Osteoblast (primary cell): ENCODE measurements around the gene GASK1A. TPM values are rescaled to one million over a fixed set of nuclear protein-coding genes. Genes with fewer than 3 reads are reported as not detected.

Experiments
- DNase-seq: peaks from one replicate; pipeline ENCODE4 v3.0.0; 2011; ENCODE audit warnings: low spot score, mixed read lengths; ENCODE audit not compliant: insufficient read length; ENCODE audit errors: missing footprints
- H2AFZ ChIP-seq: 2 replicates; pipeline ENCODE4 v1.6.0; 2011; ENCODE audit warnings: mild to moderate bottlenecking, low read length
- H3K27ac ChIP-seq: 2 replicates; pipeline ENCODE4 v1.5.1; 2011; ENCODE audit warnings: mild to moderate bottlenecking, low read depth, low read length, moderate library complexity
- H3K27me3 ChIP-seq: 2 replicates; pipeline ENCODE4 v1.6.0; 2012; ENCODE audit warnings: mild to moderate bottlenecking, control low read depth, inconsistent platforms, low read length, moderate library complexity; ENCODE audit not compliant: insufficient read depth
- H3K36me3 ChIP-seq: 2 replicates; pipeline ENCODE4 v1.5.1; 2011; ENCODE audit warnings: mild to moderate bottlenecking, low read length, control low read depth, moderate library complexity; ENCODE audit not compliant: insufficient read depth
- H3K4me1 ChIP-seq: 2 replicates; pipeline ENCODE4 v1.5.1; 2011; ENCODE audit warnings: mild to moderate bottlenecking, low read length, control low read depth, moderate library complexity; ENCODE audit not compliant: insufficient read depth
- H3K4me2 ChIP-seq: 2 replicates; pipeline ENCODE4 v1.6.0; 2011; ENCODE audit warnings: mild to moderate bottlenecking, low read length; ENCODE audit not compliant: insufficient read depth
- H3K4me3 ChIP-seq: fragments of 200-600 bp; sonication (generic); 3 replicates; pipeline ENCODE4 v1.5.1; 2012; ENCODE audit warnings: mild to moderate bottlenecking, low read length, inconsistent platforms; ENCODE audit not compliant: insufficient read depth
- H3K79me2 ChIP-seq: 2 replicates; pipeline ENCODE4 v1.6.0; 2012; ENCODE audit warnings: mild to moderate bottlenecking, low read length, control low read depth, inconsistent platforms; ENCODE audit not compliant: insufficient read depth
- H3K9me3 ChIP-seq: 2 replicates; pipeline ENCODE4 v1.5.1; 2011; ENCODE audit warnings: low read depth, low read length, control low read depth
- H4K20me1 ChIP-seq: 2 replicates; pipeline ENCODE4 v1.6.0; 2012; ENCODE audit warnings: mild to moderate bottlenecking, low read length, control low read depth; ENCODE audit not compliant: insufficient read depth
- total RNA-seq: library from RNA; depleted of rRNA; stranded (reverse); fragments of >200 nt; gene quantifications from 2 replicates; pipeline ENCODE4 v1.2.3, GENCODE V29; 2012
- TF ChIP-seq, protein P1 (sequence below): IDR thresholded peaks from 2 replicates; pipeline ENCODE4 v1.5.1; 2011; ENCODE audit warnings: mild to moderate bottlenecking, low read depth, low read length, moderate library complexity; ENCODE audit errors: extremely low read depth

Gene GASK1A
- total RNA-seq, 1 donor: 0.72 TPM

DNA sequence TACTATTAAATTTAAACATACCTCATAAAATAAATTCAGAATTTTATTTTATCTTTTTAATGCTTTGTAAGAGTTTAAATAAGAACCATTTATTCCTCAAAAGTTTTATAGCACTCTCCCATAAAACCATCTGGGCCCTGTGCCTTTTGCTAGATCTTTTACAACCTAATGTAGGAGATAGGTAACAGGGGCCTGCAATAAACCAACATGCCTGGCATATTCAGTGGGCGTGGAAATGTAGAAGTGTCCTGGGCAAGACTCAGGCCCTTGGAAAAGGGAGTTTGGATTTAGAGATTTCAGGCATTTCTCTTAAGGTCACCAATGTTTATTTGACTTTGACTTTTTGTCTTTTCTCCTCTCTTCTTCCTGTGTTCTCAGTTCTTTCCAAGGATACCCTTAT lies 80.3 kb downstream of the GASK1A start:
- no peak overlapping the region for H3K27ac ChIP-seq
- H3K4me1 ChIP-seq: no peaks in the 10 kb centered on the region
- H3K79me2 ChIP-seq: no peaks in the 10 kb centered on the region
- no peak overlapping the region for H3K4me2 ChIP-seq
- no peaks in the 10 kb centered on the region for H4K20me1 ChIP-seq
- TF ChIP-seq, protein P1, sequence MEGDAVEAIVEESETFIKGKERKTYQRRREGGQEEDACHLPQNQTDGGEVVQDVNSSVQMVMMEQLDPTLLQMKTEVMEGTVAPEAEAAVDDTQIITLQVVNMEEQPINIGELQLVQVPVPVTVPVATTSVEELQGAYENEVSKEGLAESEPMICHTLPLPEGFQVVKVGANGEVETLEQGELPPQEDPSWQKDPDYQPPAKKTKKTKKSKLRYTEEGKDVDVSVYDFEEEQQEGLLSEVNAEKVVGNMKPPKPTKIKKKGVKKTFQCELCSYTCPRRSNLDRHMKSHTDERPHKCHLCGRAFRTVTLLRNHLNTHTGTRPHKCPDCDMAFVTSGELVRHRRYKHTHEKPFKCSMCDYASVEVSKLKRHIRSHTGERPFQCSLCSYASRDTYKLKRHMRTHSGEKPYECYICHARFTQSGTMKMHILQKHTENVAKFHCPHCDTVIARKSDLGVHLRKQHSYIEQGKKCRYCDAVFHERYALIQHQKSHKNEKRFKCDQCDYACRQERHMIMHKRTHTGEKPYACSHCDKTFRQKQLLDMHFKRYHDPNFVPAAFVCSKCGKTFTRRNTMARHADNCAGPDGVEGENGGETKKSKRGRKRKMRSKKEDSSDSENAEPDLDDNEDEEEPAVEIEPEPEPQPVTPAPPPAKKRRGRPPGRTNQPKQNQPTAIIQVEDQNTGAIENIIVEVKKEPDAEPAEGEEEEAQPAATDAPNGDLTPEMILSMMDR: no peak
- no peaks in the 10 kb centered on the region for H3K9me3 ChIP-seq
- no peaks in the 10 kb centered on the region for H3K27me3 ChIP-seq
- H3K36me3 ChIP-seq: no peaks in the 10 kb centered on the region
- no peak overlapping the region for H2AFZ ChIP-seq
- DNase-seq: no peak
- H3K4me3 ChIP-seq: no peak overlapping the region

DNA sequence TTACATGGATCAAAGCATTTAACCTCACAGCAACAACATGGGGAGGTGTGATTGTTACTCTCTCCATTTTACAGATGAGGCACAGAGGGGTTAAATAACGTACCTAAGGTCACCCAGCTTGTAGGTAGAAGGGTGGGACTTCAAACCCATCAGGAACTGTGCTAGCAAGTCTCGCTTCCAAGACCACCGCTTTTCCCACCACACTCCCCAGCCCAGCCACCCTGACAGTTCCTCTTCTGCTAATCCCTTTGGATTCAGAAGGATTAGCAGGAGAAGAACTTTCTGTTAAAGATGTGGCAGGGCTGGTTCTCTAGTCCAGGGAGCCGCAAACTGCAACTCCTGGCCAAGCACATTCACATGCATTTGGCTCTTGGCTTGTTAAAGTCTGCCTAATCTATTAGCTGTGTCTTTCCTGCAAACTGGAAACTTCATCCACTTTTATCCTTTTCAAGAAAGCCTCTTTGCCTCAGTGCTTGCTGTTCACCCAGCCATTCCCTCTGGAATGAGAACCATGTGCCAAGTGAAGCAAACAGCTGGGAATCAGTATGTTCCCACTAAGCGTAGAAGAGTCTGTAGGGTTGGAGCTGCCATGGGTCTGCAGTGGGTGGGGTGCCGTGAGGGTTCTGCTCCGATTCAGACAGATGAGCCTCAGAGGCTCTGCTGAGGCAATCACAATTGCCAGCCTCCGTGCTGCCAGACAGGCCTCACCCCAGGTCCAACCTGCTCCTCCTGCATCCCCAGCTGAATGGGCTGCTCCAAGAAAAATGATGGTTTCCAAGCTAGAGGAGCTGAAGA lies 82.2 kb downstream of the GASK1A start:
- Histone ChIP-seq H3K4me1 (no peaks in the 10 kb centered on the region), H3K27ac (no peak overlapping the region), H3K4me2 (no peak overlapping the region), H3K9me3 (no peaks in the 10 kb centered on the region), H3K79me2 (no peaks in the 10 kb centered on the region), H3K36me3 (no peaks in the 10 kb centered on the region), H4K20me1 (no peaks in the 10 kb centered on the region), H3K27me3 (no peaks in the 10 kb centered on the region), H3K4me3 (no peak overlapping the region), H2AFZ (no peak overlapping the region)
- DNase-seq: no peak
- TF ChIP-seq, protein P1: no peak

DNA sequence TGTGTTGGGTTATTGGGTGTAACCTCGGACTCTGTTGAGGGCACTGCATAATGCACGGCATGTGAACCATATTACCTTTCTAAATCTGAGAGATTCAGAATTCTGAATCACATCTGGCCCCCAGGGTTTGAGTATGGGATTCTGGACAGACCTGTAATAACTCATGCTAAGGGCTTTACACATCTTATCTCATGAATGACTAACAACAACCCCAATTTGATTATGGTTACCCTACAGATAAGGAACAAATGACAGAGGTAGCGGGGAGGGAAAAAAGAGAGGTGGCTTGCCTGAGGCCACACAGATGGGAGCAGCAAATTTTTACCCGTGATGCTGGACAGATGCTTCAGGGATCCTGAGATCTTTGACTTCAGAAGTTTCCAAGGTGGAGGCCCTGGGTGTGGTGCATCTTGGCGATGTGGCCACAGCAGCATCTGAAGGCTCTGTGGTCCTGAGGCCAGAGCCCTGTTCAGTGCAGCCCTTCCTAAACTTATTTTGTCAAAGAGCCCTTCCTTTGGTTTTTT lies 83.0 kb downstream of the GASK1A start:
- Histone ChIP-seq H4K20me1 (no peaks in the 10 kb centered on the region), H3K4me3 (no peak overlapping the region), H2AFZ (no peak overlapping the region), H3K79me2 (no peaks in the 10 kb centered on the region), H3K27ac (no peak overlapping the region), H3K4me1 (no peaks in the 10 kb centered on the region), H3K36me3 (no peaks in the 10 kb centered on the region), H3K27me3 (no peaks in the 10 kb centered on the region), H3K9me3 (no peaks in the 10 kb centered on the region), H3K4me2 (no peak overlapping the region)
- no peak for DNase-seq
- TF ChIP-seq, protein P1: no peak

DNA sequence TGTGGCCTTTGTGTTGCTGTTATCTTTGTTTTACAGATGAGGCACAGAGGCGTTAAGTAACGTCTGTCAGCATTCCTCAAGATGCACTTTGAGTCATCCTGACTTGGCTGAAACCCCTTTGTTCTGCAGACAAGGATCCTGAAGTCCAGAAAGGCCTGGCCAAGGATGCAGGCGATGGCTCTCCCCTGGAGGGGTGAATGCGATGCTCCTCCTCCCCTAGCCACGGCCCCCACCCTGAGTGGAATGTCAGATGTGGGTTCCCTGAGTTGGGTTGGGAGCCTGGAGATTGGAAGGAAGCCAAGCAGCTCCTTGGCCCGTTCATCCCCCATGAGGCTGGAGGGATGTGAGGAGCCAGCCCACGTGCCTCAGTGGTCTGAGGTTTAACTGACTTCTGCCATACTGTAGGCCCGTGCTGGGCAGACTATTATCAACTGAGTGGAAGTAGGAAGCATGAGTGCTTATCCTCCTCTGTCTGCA lies 83.5 kb downstream of the GASK1A start:
- no peak for DNase-seq
- H4K20me1 ChIP-seq: no peaks in the 10 kb centered on the region
- H3K27me3 ChIP-seq: no peaks in the 10 kb centered on the region
- H3K4me3 ChIP-seq: no peak overlapping the region
- H3K4me1 ChIP-seq: no peaks in the 10 kb centered on the region
- no peaks in the 10 kb centered on the region for H3K36me3 ChIP-seq
- TF ChIP-seq, protein P1: no peak
- no peak overlapping the region for H2AFZ ChIP-seq
- H3K79me2 ChIP-seq: no peaks in the 10 kb centered on the region
- H3K27ac ChIP-seq: no peak overlapping the region
- H3K9me3 ChIP-seq: no peaks in the 10 kb centered on the region
- H3K4me2 ChIP-seq: no peak overlapping the region
